OCI-LY7 (cell line): ENCODE results near the gene WNK2. TPM values are rescaled to one million over a fixed set of nuclear protein-coding genes. Genes with fewer than 3 reads are reported as not detected.

Experiments
- BruUV-seq: library from RNA; stranded (reverse); fragments of 400-500 nt; replicated peaks from 2 replicates; lab custom pipeline; 2021; lab: Mats Ljungman, UMichigan
- CTCF ChIA-PET: fragments of 300-600 bp; sonication (Branson Sonifier 250); formaldehyde crosslinking; loops from one replicate; lab custom pipeline; 2022; ENCODE audit warnings: antibody characterized with exemption; ENCODE audit not compliant: unreplicated experiment; lab: Charles Lee
- POLR2A ChIA-PET: fragments of 300-600 bp; sonication (Branson Sonifier 250); formaldehyde crosslinking; loops from one replicate; lab custom pipeline; 2022; ENCODE audit warnings: antibody characterized with exemption; lab: Charles Lee
- DNase-seq: peaks from one replicate; pipeline ENCODE4 v3.0.0-alpha.2; 2015; ENCODE audit warnings: low spot score
- H2AFZ ChIP-seq: fragments of 200-600 bp; sonication (generic), shearing (Covaris generic); 2 replicates; pipeline ENCODE4 v1.6.1; 2014; ENCODE audit warnings: mild to moderate bottlenecking, antibody characterized with exemption, low read length, moderate library complexity
- H3K27ac ChIP-seq: fragments of 200-600 bp; sonication (generic); 2 replicates; pipeline ENCODE4 v1.5.1; 2014; ENCODE audit warnings: mixed run types, low read depth, mild to moderate bottlenecking, moderate library complexity, low read length, inconsistent platforms; ENCODE audit not compliant: poor library complexity, severe bottlenecking
- H3K36me3 ChIP-seq: fragments of 200-600 bp; sonication (generic); 2 replicates; pipeline ENCODE4 v1.6.1; 2014; ENCODE audit warnings: mild to moderate bottlenecking, antibody characterized with exemption, low read length, moderate library complexity, mixed read lengths; ENCODE audit not compliant: insufficient read depth
- H3K4me1 ChIP-seq: fragments of 200-600 bp; sonication (generic); 2 replicates; pipeline ENCODE4 v1.5.1; 2014; ENCODE audit warnings: mild to moderate bottlenecking, low read length; ENCODE audit not compliant: insufficient read depth, poor library complexity, severe bottlenecking
- H3K4me2 ChIP-seq: fragments of 200-600 bp; sonication (generic); 2 replicates; pipeline ENCODE4 v1.6.1; 2014; ENCODE audit warnings: mild to moderate bottlenecking, low read length
- H3K4me3 ChIP-seq: fragments of 200-600 bp; sonication (generic); 2 replicates; pipeline ENCODE4 v1.5.1; 2014; ENCODE audit warnings: mild to moderate bottlenecking, low read depth, low read length; ENCODE audit not compliant: poor library complexity, severe bottlenecking
- H3K79me2 ChIP-seq: fragments of 200-600 bp; sonication (generic); 2 replicates; pipeline ENCODE4 v1.6.1; 2016; ENCODE audit warnings: low read depth, mild to moderate bottlenecking, low read length, moderate library complexity, mixed read lengths; ENCODE audit not compliant: insufficient read depth
- H3K9me2 ChIP-seq: fragments of 200-600 bp; sonication (generic); 2 replicates; pipeline ENCODE4 v1.6.1; 2016; ENCODE audit warnings: mild to moderate bottlenecking, low read length, mixed read lengths; ENCODE audit not compliant: insufficient read depth
- H3K9me3 ChIP-seq: fragments of 200-600 bp; sonication (generic); 2 replicates; pipeline ENCODE4 v1.6.1; 2014; ENCODE audit warnings: mild to moderate bottlenecking, mixed run types, low read length, mixed read lengths
- H4K20me1 ChIP-seq: fragments of 200-600 bp; sonication (generic); 2 replicates; pipeline ENCODE4 v1.6.1; 2014; ENCODE audit warnings: mild to moderate bottlenecking, antibody characterized with exemption, low read length, moderate library complexity, mixed read lengths; ENCODE audit not compliant: insufficient read depth
- CTCF ChIP-seq: fragments of 200-600 bp; sonication (generic); conservative IDR thresholded peaks from 2 replicates; pipeline ENCODE4 v1.5.1; 2014; ENCODE audit warnings: mild to moderate bottlenecking, antibody characterized with exemption, low read length, moderate library complexity, mixed read lengths
- EZH2phosphoT487 ChIP-seq: fragments of 200-600 bp; sonication (generic); IDR thresholded peaks from 2 replicates; pipeline ENCODE4 v1.6.1; 2018; ENCODE audit warnings: low read depth, borderline replicate concordance, mild to moderate bottlenecking, mixed run types, antibody characterized with exemption, low read length, moderate library complexity, mixed read lengths
- intact Hi-C: fragments of 100-400 bp; cut with micrococcal nuclease; formaldehyde crosslinking; loops from one replicate; pipeline ENCODE4 v1.10.0; 2022; ENCODE audit not compliant: unreplicated experiment
- total RNA-seq, 2 experiments: library from RNA; depleted of rRNA in 1 of 2; stranded (reverse); fragments of >200 nt in 1 of 2; shearing (Covaris generic) in 1 of 2; gene quantifications; 2 replicates each; pipeline ENCODE4 v1.2.3, GENCODE V29; 2014 to 2022

The WNK2 gene
- total RNA-seq, 2 experiments from 2014 or later: 142 to 194 TPM

DNA sequence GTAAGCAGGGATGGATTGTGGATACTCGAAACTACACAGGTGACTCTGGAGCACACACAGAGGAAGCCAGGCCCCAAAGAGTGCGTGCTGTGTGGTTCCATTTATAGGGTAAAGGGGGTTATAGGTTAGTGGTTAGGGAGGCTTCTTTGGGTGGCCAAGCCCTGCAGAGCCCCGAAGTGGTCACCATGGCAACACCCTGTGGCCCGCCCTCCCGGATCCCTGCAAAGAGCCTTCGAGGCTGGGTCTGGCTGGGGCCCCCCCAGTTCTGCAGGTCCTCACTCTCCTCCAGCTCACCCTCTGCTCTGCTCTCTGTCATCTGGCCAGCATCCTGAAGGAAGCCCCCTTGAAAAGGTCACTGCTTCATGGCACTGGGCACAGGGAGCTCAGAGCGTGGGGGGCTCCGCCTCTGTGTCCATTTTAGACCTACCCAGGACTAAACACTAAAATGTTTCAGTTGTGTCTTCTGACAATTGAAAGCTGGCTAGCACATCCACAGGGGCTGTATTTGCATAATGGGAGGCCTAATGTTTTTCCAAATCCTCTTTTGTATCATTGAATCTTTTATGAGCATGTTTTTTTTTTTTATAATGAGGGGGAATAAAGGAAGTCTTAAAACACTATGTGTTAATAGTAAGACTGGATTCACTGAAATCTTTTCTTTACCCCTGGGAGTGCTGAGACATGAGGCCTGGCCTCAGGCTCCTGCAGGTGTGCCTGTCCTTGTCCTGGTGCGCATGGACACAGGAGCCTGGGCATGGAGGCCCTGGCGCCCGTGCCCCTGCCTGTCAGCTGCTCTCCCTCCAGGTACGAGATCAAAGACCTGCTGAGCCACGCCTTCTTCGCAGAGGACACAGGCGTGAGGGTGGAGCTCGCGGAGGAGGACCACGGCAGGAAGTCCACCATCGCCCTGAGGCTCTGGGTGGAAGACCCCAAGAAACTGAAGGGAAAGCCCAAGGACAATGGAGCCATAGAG lies 55.3 kb downstream of the WNK2 start:
- CTCF ChIA-PET: no interaction called here
- DNase-seq: no peak

GRCh38 chr9:93240891-93241334 lies 57.0 kb downstream of the WNK2 start:
- Histone ChIP-seq H2AFZ (no peak overlapping the region), H3K36me3 (no peaks in the 10 kb centered on the region), H3K4me1 (peaks cover 24% of the 10 kb centered on the region), H4K20me1 (no peaks in the 10 kb centered on the region), H3K4me2 (no peak overlapping the region), H3K79me2 (no peaks in the 10 kb centered on the region), H3K9me3 (no peaks in the 10 kb centered on the region), H3K9me2 (no peaks in the 10 kb centered on the region), H3K4me3 (no peak overlapping the region), H3K27ac (no peak overlapping the region)
- TF ChIP-seq CTCF (no peak), EZH2phosphoT487 (no peak)
- ChIA-PET POLR2A (no interaction called here), CTCF (no interaction called here)
- BruUV-seq: no TSS peak
- intact Hi-C loops: no loop called here
- no peak for DNase-seq

More for the DNA sequence above, 55.3 kb downstream of the WNK2 start:
- no peak for TF ChIP-seq EZH2phosphoT487
- no peak for TF ChIP-seq CTCF
- BruUV-seq: no TSS peak
- Histone ChIP-seq H3K79me2 (no peaks in the 10 kb centered on the region), H3K27ac (no peak overlapping the region), H2AFZ (no peak overlapping the region), H3K9me3 (no peaks in the 10 kb centered on the region), H3K4me2 (no peak overlapping the region), H3K36me3 (no peaks in the 10 kb centered on the region), H3K4me3 (no peak overlapping the region), H3K9me2 (no peaks in the 10 kb centered on the region), H3K4me1 (peaks cover 9% of the 10 kb centered on the region), H4K20me1 (no peaks in the 10 kb centered on the region)
- POLR2A ChIA-PET: interaction anchor here (0.6 kb wide), 1 partner anchor 9 kb away, joined by 3 read pairs; no protein-coding TSS in a partner anchor
- intact Hi-C loops: no loop called here

- Histone ChIP-seq H3K4me2 (no peak overlapping the region), H3K4me3 (no peak overlapping the region), H3K9me3 (no peaks in the 10 kb centered on the region), H2AFZ (no peak overlapping the region), H4K20me1 (no peaks in the 10 kb centered on the region), H3K4me1 (peaks cover 24% of the 10 kb centered on the region), H3K79me2 (no peaks in the 10 kb centered on the region), H3K27ac (no peak overlapping the region), H3K36me3 (no peaks in the 10 kb centered on the region), H3K9me2 (no peaks in the 10 kb centered on the region)
- ChIA-PET CTCF (no interaction called here), POLR2A (no interaction called here)
- BruUV-seq: no TSS peak
- intact Hi-C loops: no loop called here
- DNase-seq: no peak
- TF ChIP-seq CTCF (no peak), EZH2phosphoT487 (no peak)
These were observed 59.2 kb downstream of the WNK2 start for GRCh38 chr9:93243112-93243511.
